ENCODE measurements around the gene ALDH9A1.
A peak's percentile ranks its signal among the peaks of the same experiment; 100 is the strongest.

- TF ChIP-seq, protein P1, sequence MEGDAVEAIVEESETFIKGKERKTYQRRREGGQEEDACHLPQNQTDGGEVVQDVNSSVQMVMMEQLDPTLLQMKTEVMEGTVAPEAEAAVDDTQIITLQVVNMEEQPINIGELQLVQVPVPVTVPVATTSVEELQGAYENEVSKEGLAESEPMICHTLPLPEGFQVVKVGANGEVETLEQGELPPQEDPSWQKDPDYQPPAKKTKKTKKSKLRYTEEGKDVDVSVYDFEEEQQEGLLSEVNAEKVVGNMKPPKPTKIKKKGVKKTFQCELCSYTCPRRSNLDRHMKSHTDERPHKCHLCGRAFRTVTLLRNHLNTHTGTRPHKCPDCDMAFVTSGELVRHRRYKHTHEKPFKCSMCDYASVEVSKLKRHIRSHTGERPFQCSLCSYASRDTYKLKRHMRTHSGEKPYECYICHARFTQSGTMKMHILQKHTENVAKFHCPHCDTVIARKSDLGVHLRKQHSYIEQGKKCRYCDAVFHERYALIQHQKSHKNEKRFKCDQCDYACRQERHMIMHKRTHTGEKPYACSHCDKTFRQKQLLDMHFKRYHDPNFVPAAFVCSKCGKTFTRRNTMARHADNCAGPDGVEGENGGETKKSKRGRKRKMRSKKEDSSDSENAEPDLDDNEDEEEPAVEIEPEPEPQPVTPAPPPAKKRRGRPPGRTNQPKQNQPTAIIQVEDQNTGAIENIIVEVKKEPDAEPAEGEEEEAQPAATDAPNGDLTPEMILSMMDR (IDR thresholded peaks at IDR 0.05), result peak; percentile 36 to 79 (median 64)
- no peak for TF ChIP-seq POLR2A (IDR thresholded peaks at IDR 0.05)
Observed at GRCh38 chr1:165717918-165718515, 19.7 kb upstream of the ALDH9A1 start.

Data from adrenal gland (tissue), 5 donors.